DOHH2 (cell line): ENCODE measurements around the gene FBLN2.
"Not testable (repeated sequence)": the region's sequence is repeated elsewhere in the genome, so short reads cannot be mapped to it uniquely, and the experiment has no call there.

Source experiments
- H3F3A ChIP-seq: fragments of 200-600 bp; sonication (generic), shearing (Covaris generic); 2 replicates; pipeline ENCODE4 v1.6.0; 2016; ENCODE audit warnings: antibody characterized with exemption, mild to moderate bottlenecking; ENCODE audit not compliant: control insufficient read depth, insufficient read depth
- H3K27ac ChIP-seq: fragments of 200-600 bp; sonication (generic); 2 replicates; pipeline ENCODE4 v1.5.1; 2014; ENCODE audit warnings: low read depth, mild to moderate bottlenecking, low read length, moderate library complexity
- H3K27me3 ChIP-seq: fragments of 200-600 bp; sonication (generic); 2 replicates; pipeline ENCODE4 v1.6.1; 2014; ENCODE audit warnings: mild to moderate bottlenecking, low read length, mixed read lengths; ENCODE audit not compliant: control insufficient read depth
- H3K36me3 ChIP-seq: fragments of 200-600 bp; sonication (generic); 2 replicates; pipeline ENCODE4 v1.6.1; 2014; ENCODE audit warnings: mild to moderate bottlenecking, low read length, moderate library complexity, mixed read lengths; ENCODE audit not compliant: control insufficient read depth
- H3K4me1 ChIP-seq: fragments of 200-600 bp; sonication (generic); 2 replicates; pipeline ENCODE4 v1.6.1; 2014; ENCODE audit warnings: mild to moderate bottlenecking, low read length, mixed read lengths; ENCODE audit not compliant: control insufficient read depth
- H3K4me2 ChIP-seq: fragments of 200-600 bp; sonication (generic); 2 replicates; pipeline ENCODE4 v1.6.0; 2014; ENCODE audit warnings: mild to moderate bottlenecking, low read length, moderate library complexity
- H3K4me3 ChIP-seq: fragments of 200-600 bp; sonication (generic); 2 replicates; pipeline ENCODE4 v1.5.1; 2014; ENCODE audit warnings: mild to moderate bottlenecking, low read length, mixed read lengths
- H3K79me2 ChIP-seq: fragments of 200-600 bp; sonication (generic); 2 replicates; pipeline ENCODE4 v1.6.1; 2014; ENCODE audit warnings: mild to moderate bottlenecking, low read length, mixed read lengths; ENCODE audit not compliant: control insufficient read depth
- H3K9me2 ChIP-seq: fragments of 200-600 bp; sonication (generic); replicated peaks from 2 replicates; pipeline ENCODE4 v1.6.1; 2014; ENCODE audit warnings: mild to moderate bottlenecking, low read length, mixed read lengths; ENCODE audit not compliant: control insufficient read depth
- H3K9me3 ChIP-seq: fragments of 200-600 bp; sonication (generic); 2 replicates; pipeline ENCODE4 v1.6.1; 2014; ENCODE audit warnings: antibody characterized with exemption, low read length, mixed read lengths; ENCODE audit not compliant: control insufficient read depth, insufficient read depth
- H4K20me1 ChIP-seq: fragments of 200-600 bp; sonication (generic); 2 replicates; pipeline ENCODE4 v1.6.0; 2014; ENCODE audit warnings: low read depth, mild to moderate bottlenecking, antibody characterized with exemption, low read length, moderate library complexity; ENCODE audit not compliant: control insufficient read depth, insufficient read depth
- EZH2phosphoT487 ChIP-seq: fragments of 200-600 bp; sonication (generic); IDR thresholded peaks from 2 replicates; pipeline ENCODE4 v1.6.1; 2017; ENCODE audit warnings: borderline replicate concordance, mild to moderate bottlenecking, antibody characterized with exemption, low read length, moderate library complexity, mixed read lengths
- TF ChIP-seq, protein P1 (sequence below): fragments of 200-600 bp; sonication (generic); IDR thresholded peaks from one replicate; pipeline ENCODE4 v1.5.1; 2014; ENCODE audit warnings: antibody characterized with exemption, mild to moderate bottlenecking, low read depth, low read length; ENCODE audit not compliant: poor library complexity, severe bottlenecking

The FBLN2 gene

GRCh38 chr3:13548696-13549622 lies at the start of gene FBLN2:
FBLN2 (plus strand) TSS chr3:13549125; CDS start chr3:13570356, 21,231 bp downstream.
- Histone ChIP-seq H4K20me1 (no peaks in the 10 kb centered on the region), H3K4me1 (no peaks in the 10 kb centered on the region), H3K36me3 (no peaks in the 10 kb centered on the region), H3K27me3 (peaks cover 7% of the 10 kb centered on the region), H3K4me3 (no peak within 1 kb of the TSS), H3K27ac (no peak within 1 kb of the TSS), H3K4me2 (no peak within 1 kb of the TSS), H3F3A (no peaks in the 10 kb centered on the region), H3K9me2 (no peaks in the 10 kb centered on the region), H3K9me3 (no peaks in the 10 kb centered on the region), H3K79me2 (no peaks in the 10 kb centered on the region)
- TF ChIP-seq, protein P1, sequence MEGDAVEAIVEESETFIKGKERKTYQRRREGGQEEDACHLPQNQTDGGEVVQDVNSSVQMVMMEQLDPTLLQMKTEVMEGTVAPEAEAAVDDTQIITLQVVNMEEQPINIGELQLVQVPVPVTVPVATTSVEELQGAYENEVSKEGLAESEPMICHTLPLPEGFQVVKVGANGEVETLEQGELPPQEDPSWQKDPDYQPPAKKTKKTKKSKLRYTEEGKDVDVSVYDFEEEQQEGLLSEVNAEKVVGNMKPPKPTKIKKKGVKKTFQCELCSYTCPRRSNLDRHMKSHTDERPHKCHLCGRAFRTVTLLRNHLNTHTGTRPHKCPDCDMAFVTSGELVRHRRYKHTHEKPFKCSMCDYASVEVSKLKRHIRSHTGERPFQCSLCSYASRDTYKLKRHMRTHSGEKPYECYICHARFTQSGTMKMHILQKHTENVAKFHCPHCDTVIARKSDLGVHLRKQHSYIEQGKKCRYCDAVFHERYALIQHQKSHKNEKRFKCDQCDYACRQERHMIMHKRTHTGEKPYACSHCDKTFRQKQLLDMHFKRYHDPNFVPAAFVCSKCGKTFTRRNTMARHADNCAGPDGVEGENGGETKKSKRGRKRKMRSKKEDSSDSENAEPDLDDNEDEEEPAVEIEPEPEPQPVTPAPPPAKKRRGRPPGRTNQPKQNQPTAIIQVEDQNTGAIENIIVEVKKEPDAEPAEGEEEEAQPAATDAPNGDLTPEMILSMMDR, result no peak
- no peak for TF ChIP-seq EZH2phosphoT487

GRCh38 chr3:13499246-13499645 lies 49.7 kb upstream of the FBLN2 start:
- not testable (repeated sequence) for H3F3A ChIP-seq, H3K4me2 ChIP-seq, H3K27me3 ChIP-seq, H3K27ac ChIP-seq, H3K4me1 ChIP-seq, H3K79me2 ChIP-seq, H3K36me3 ChIP-seq, H3K4me3 ChIP-seq, H4K20me1 ChIP-seq, H3K9me3 ChIP-seq, H3K9me2 ChIP-seq

DNA sequence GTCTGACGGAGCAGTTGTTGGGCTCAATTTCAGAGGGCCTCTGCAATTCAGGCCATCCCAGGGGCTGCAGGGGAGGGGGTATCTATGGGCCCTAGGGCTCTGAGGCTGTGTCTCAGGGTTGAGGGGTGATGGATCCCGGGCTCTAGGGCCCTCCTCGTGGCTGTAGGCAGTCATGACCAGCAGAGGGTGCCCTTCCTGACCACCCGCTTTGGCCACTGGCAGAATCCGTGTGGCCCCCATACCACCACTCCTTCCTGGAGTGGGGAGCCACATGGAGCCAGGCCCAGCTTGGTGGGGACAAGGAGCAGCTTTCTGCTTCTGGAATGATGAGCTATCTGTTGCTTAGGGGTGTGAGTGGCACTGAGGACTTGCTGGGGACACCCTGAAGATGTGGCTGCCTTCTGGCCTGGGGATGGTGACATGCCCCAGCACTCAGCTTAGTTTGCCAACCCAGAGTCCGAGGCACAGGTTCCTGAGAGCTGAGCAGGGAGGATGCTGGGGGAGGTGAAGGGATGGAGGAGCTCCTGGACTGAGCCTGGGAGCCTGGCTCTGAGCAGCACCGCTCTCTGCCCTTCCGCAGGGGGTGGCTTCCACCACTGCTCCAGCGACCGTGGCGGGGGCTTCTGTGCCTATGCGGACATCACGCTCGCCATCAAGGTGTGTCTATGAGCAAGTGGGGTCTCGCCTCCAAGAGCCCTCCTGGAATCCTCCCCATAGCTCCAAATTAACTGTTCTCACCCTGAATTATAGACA lies 48.6 kb upstream of the FBLN2 start:
- Histone ChIP-seq H3K27ac (no peak overlapping the region), H3K9me3 (no peaks in the 10 kb centered on the region), H3K79me2 (no peaks in the 10 kb centered on the region), H3K4me3 (no peak overlapping the region), H3K9me2 (no peaks in the 10 kb centered on the region), H3K4me2 (no peak overlapping the region), H3F3A (no peaks in the 10 kb centered on the region), H3K36me3 (no peaks in the 10 kb centered on the region), H3K27me3 (no peaks in the 10 kb centered on the region), H4K20me1 (no peaks in the 10 kb centered on the region), H3K4me1 (no peaks in the 10 kb centered on the region)
- TF ChIP-seq, protein P1, result peak; percentile 67
- TF ChIP-seq EZH2phosphoT487, result no peak

- Histone ChIP-seq H3K4me3 (no peak overlapping the region), H3K9me2 (no peaks in the 10 kb centered on the region), H3K27me3 (no peaks in the 10 kb centered on the region), H3F3A (no peaks in the 10 kb centered on the region), H3K79me2 (no peaks in the 10 kb centered on the region), H3K9me3 (no peaks in the 10 kb centered on the region), H3K36me3 (no peaks in the 10 kb centered on the region), H3K27ac (no peak overlapping the region), H4K20me1 (no peaks in the 10 kb centered on the region), H3K4me2 (no peak overlapping the region), H3K4me1 (no peaks in the 10 kb centered on the region)
- TF ChIP-seq EZH2phosphoT487, result no peak
- TF ChIP-seq, protein P1, result no peak
Observed at GRCh38 chr3:13501056-13501455, 47.9 kb upstream of the FBLN2 start.
